ENCODE results near the gene MTHFD2L.
"Not testable (repeated sequence)": the region's sequence is repeated elsewhere in the genome, so short reads cannot be mapped to it uniquely, and the experiment has no call there.

MTHFD2L gene

DNA sequence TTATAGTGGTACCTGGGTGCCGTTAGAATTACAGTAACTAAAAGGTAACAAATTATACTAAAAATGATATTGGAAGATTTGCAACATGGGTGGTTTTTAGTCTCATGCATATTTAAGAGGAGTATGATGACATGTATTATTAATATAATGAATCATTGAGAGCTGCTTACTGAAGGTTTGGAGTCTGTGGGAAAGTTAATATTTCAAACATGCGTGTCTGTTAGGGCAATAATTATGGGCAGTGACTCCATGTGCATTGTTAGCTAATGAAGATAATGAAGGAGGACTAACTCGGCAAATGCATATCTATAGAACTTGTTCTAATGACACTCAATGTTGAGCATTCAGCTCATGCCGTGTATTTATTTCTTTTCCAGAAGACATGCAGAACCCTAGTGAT, 47.1 kb downstream of the MTHFD2L start:
- Histone ChIP-seq H3K9ac (no peak overlapping the region), H3K36me3 (ENCODE audit: insufficient read depth) (no peaks in the 10 kb centered on the region), H3K27me3 (ENCODE audit: insufficient read depth, low read depth) (no peaks in the 10 kb centered on the region), H3K27ac (no peak overlapping the region), H3K4me3 (IDR thresholded peaks at IDR 0.05; ENCODE audit: insufficient read depth, low read depth, low read length) (no peak overlapping the region), H2AFZ (ENCODE audit: low read depth) (no peak overlapping the region), H3K4me1 (ENCODE audit: low read depth, poor library complexity, severe bottlenecking) (peaks cover 32% of the 10 kb centered on the region), H3K4me2 (no peak overlapping the region), H4K20me1 (ENCODE audit: insufficient read depth) (no peaks in the 10 kb centered on the region), H3K79me2 (ENCODE audit: insufficient read depth, low read depth) (no peaks in the 10 kb centered on the region)
- TF ChIP-seq, protein P1, sequence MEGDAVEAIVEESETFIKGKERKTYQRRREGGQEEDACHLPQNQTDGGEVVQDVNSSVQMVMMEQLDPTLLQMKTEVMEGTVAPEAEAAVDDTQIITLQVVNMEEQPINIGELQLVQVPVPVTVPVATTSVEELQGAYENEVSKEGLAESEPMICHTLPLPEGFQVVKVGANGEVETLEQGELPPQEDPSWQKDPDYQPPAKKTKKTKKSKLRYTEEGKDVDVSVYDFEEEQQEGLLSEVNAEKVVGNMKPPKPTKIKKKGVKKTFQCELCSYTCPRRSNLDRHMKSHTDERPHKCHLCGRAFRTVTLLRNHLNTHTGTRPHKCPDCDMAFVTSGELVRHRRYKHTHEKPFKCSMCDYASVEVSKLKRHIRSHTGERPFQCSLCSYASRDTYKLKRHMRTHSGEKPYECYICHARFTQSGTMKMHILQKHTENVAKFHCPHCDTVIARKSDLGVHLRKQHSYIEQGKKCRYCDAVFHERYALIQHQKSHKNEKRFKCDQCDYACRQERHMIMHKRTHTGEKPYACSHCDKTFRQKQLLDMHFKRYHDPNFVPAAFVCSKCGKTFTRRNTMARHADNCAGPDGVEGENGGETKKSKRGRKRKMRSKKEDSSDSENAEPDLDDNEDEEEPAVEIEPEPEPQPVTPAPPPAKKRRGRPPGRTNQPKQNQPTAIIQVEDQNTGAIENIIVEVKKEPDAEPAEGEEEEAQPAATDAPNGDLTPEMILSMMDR (conservative IDR thresholded peaks at IDR 0.05; ENCODE audit: low read depth, low read length): no peak

- no peak overlapping the region for H3K4me3 ChIP-seq (IDR thresholded peaks at IDR 0.05; ENCODE audit: insufficient read depth, low read depth, low read length)
- TF ChIP-seq, protein P1 (conservative IDR thresholded peaks at IDR 0.05; ENCODE audit: low read depth, low read length): no peak
Measured at GRCh38 chr4:74205559-74205958, 47.6 kb downstream of the MTHFD2L start.

DNA sequence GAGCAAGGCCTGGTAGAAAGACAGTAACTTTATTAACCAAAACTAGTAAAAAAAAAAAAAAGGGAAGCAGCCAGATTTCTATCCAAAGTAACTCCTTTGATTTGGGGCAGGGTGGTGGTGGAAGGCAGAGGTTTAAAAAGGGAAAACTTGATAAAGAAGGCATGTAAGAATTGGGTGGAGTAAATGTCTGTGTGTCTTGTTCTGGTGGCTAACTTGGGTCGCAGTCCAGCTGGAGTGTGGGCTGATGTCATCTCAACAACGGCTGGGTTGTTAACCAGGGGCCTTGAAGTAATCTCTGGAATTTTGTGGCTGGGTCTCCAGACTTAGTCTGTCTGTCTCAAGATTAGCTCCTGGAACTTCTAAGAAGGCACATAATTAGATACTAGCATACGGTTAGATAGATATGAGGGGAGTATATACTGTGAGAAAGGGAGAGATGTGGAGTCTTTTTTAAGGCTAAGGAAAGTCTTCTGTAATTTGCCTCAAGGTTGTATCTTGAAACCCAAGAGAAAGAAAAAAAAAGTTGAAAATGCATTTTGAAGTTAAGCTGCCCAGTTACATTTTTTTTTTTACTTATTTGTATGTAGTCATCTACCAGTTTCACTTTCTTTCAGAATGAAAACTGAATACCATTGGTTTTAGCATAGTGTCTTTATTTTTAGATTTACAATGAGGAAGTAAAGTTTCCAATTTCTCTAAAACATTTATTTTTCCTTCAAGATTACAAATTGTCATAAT, 48.3 kb downstream of the MTHFD2L start:
- H3K27ac ChIP-seq: peak overlapping the region; percentile 58
- peaks cover 32% of the 10 kb centered on the region for H3K4me1 ChIP-seq (ENCODE audit: low read depth, poor library complexity, severe bottlenecking)
- no peak overlapping the region for H3K4me3 ChIP-seq (IDR thresholded peaks at IDR 0.05; ENCODE audit: insufficient read depth, low read depth, low read length)
- H3K4me2 ChIP-seq: peak overlapping the region; percentile 87
- H3K9ac ChIP-seq: peak overlapping the region; percentile 22; the same call in 1 of the 2 replicates
- peak overlapping the region; percentile 41; the same call in 1 of the 2 replicates for H2AFZ ChIP-seq (ENCODE audit: low read depth)
- TF ChIP-seq, protein P1 (conservative IDR thresholded peaks at IDR 0.05; ENCODE audit: low read depth, low read length): no peak
- H3K79me2 ChIP-seq (ENCODE audit: insufficient read depth, low read depth): no peaks in the 10 kb centered on the region
- H3K27me3 ChIP-seq (ENCODE audit: insufficient read depth, low read depth): no peaks in the 10 kb centered on the region
- no peaks in the 10 kb centered on the region for H3K36me3 ChIP-seq (ENCODE audit: insufficient read depth)
- H4K20me1 ChIP-seq (ENCODE audit: insufficient read depth): no peaks in the 10 kb centered on the region

More at GRCh38 chr4:74205559-74205958, 47.6 kb downstream of the MTHFD2L start:
- Histone ChIP-seq H3K79me2 (ENCODE audit: insufficient read depth, low read depth) (no peaks in the 10 kb centered on the region), H3K4me1 (ENCODE audit: low read depth, poor library complexity, severe bottlenecking) (peaks cover 32% of the 10 kb centered on the region), H3K9ac (no peak overlapping the region), H2AFZ (ENCODE audit: low read depth) (peak overlapping the region; percentile 41; the same call in 1 of the 2 replicates), H3K36me3 (ENCODE audit: insufficient read depth) (no peaks in the 10 kb centered on the region), H3K27me3 (ENCODE audit: insufficient read depth, low read depth) (no peaks in the 10 kb centered on the region), H3K27ac (peak overlapping the region; percentile 58; the same call in 1 of the 2 replicates), H4K20me1 (ENCODE audit: insufficient read depth) (no peaks in the 10 kb centered on the region), H3K4me2 (peak overlapping the region; percentile 87)

DNA sequence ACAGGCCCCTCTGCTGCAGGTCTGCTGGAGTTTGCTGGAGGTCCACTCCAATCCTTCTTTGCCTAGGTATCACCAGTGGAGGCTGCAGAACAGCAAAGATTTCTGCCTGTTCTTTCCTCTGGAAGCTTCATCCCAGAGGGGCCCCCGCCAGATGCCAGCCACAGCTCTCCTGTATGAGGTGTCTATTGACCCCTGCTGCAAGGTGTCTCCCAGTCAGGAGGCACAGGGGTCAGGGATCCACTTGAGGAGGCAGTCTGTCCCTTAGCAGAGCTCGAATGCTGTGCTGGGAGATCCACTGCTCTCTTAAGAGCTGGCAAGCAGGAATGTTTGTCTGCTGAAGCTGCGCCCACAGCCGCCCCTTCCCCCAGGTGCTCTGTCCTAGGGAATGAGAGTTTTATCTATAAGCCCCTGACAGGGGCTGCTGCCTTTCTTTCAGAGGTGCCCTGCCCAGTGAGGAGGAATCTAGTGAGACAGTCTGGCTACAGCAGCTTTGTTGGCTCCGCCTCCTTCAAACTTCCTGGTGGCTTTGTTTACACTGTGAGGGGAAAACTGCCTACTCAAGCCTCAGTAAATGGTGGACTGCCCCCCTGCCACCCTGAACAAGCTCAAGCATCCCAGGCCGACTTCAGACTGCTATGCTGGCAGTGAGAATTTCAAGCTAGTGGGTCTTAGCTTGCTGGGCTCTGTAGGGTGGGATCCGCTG, 56.7 kb downstream of the MTHFD2L start:
- H2AFZ ChIP-seq (ENCODE audit: low read depth); H4K20me1 ChIP-seq (ENCODE audit: insufficient read depth); H3K9ac ChIP-seq; H3K4me1 ChIP-seq (ENCODE audit: low read depth, poor library complexity, severe bottlenecking); H3K4me2 ChIP-seq; H3K27ac ChIP-seq; H3K4me3 ChIP-seq (IDR thresholded peaks at IDR 0.05; ENCODE audit: insufficient read depth, low read depth, low read length); H3K27me3 ChIP-seq (ENCODE audit: insufficient read depth, low read depth); H3K79me2 ChIP-seq (ENCODE audit: insufficient read depth, low read depth); H3K36me3 ChIP-seq (ENCODE audit: insufficient read depth): not testable (repeated sequence)

DNA sequence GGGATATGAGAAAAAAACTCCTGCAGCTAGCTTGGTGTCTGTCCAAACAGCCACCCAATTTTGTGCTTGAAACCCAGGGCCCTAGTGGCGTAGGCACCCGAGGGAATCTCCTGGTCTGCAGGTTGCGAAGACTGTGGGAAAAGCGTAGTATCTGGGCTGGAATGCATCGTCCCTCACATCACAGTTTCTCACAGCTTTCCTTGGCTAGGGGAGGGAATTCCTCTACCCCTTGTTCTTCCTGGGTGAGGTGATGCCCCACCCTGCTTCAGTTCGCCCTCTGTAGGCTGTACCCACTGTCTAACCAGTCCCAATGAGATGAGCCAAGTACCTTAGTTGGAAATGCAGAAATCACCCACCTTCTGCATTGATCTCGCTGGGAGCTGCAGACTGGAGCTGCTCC, 57.3 kb downstream of the MTHFD2L start:
- H3K27me3 ChIP-seq (ENCODE audit: insufficient read depth, low read depth); H3K27ac ChIP-seq; H3K79me2 ChIP-seq (ENCODE audit: insufficient read depth, low read depth); H3K36me3 ChIP-seq (ENCODE audit: insufficient read depth); H2AFZ ChIP-seq (ENCODE audit: low read depth); H4K20me1 ChIP-seq (ENCODE audit: insufficient read depth); H3K4me1 ChIP-seq (ENCODE audit: low read depth, poor library complexity, severe bottlenecking); H3K4me3 ChIP-seq (IDR thresholded peaks at IDR 0.05; ENCODE audit: insufficient read depth, low read depth, low read length); H3K4me2 ChIP-seq; H3K9ac ChIP-seq: not testable (repeated sequence)
